Endothelial cell of umbilical vein (primary cell): ENCODE results near the gene SFI1. TPM values are rescaled to one million over a fixed set of nuclear protein-coding genes. Genes with fewer than 3 reads are reported as not detected.
"Not testable (repeated sequence)": the region's sequence is repeated elsewhere in the genome, so short reads cannot be mapped to it uniquely, and the experiment has no call there.

ENCODE experiments used
- BruUV-seq: library from RNA; stranded (reverse); fragments of 400-500 nt; replicated peaks from 2 replicates; lab custom pipeline; 2021; lab: Mats Ljungman, UMichigan
- CTCF ChIA-PET: fragments of 300-600, 350-600 bp; sonication (Branson Sonifier 250); formaldehyde crosslinking; loops from one replicate; lab custom pipeline; 2021; ENCODE audit warnings: antibody characterized with exemption, inconsistent platforms; lab: Charles Lee
- POLR2A ChIA-PET: fragments of 300-600, 350-600 bp; sonication (Branson Sonifier 250); formaldehyde crosslinking; loops from one replicate; lab custom pipeline; 2021; ENCODE audit warnings: antibody characterized with exemption, inconsistent platforms; lab: Charles Lee
- DNase-seq: peaks from one replicate; pipeline ENCODE4 v3.0.0-alpha.2; 2011; ENCODE audit warnings: low read depth, low spot score
- FAIRE-seq: peaks from 2 replicates; lab custom pipeline; 2011; peaks lifted over from hg19 to GRCh38; lab: Jason Lieb, UNC
- H2AFZ ChIP-seq: 2 replicates; pipeline ENCODE4 v1.6.0; 2012; ENCODE audit warnings: low read depth, low read length, control low read depth, inconsistent platforms
- H3K27ac ChIP-seq: 2 replicates; pipeline ENCODE4 v1.5.1; 2011; ENCODE audit warnings: low read depth, mild to moderate bottlenecking, control low read depth, low read length, moderate library complexity; ENCODE audit not compliant: insufficient read depth
- H3K27me3 ChIP-seq, 2 experiments: 2 replicates each; pipeline versions ENCODE4 v1.6.0 to v1.6.1; 2011; ENCODE audit warnings: low read length in 2 of 2, mixed read lengths in 1 of 2; ENCODE audit not compliant: control insufficient read depth in 2 of 2, insufficient read depth in 2 of 2
- H3K36me3 ChIP-seq, 2 experiments: 2 replicates in 1 of 2; 3 replicates in 1 of 2; pipeline ENCODE4 v1.5.1; 2011; ENCODE audit warnings: low read length in 2 of 2, mild to moderate bottlenecking in 1 of 2, moderate library complexity in 1 of 2; ENCODE audit not compliant: control insufficient read depth in 2 of 2, insufficient read depth in 2 of 2; ENCODE audit errors: extremely low read depth in 1 of 2
- H3K4me1 ChIP-seq: 3 replicates; pipeline ENCODE4 v1.5.1; 2011; ENCODE audit warnings: mild to moderate bottlenecking, low read length; ENCODE audit not compliant: control insufficient read depth, insufficient read depth; ENCODE audit errors: extremely low read depth
- H3K4me2 ChIP-seq: 2 replicates; pipeline ENCODE4 v1.6.1; 2011; ENCODE audit warnings: low read length, control low read depth, mixed read lengths; ENCODE audit not compliant: insufficient read depth
- H3K4me3 ChIP-seq, 3 experiments: fragments of 200-600 bp in 1 of 3; sonication (generic), shearing (Covaris generic) in 1 of 3; replicated peaks in 1 of 3; 2 replicates each; pipeline ENCODE4 v1.5.1; 2011 to 2016; ENCODE audit warnings: control low read depth in 3 of 3, low read length in 3 of 3, mild to moderate bottlenecking in 2 of 3, inconsistent platforms in 1 of 3, low read depth in 1 of 3, moderate library complexity in 1 of 3; ENCODE audit not compliant: insufficient read depth in 1 of 3
- H3K79me2 ChIP-seq: 2 replicates; pipeline ENCODE4 v1.6.0; 2012; ENCODE audit warnings: low read length, inconsistent platforms; ENCODE audit not compliant: control insufficient read depth, insufficient read depth
- H3K9ac ChIP-seq: replicated peaks from 2 replicates; pipeline ENCODE3; 2011; ENCODE audit warnings: low read length, control low read depth; ENCODE audit not compliant: insufficient read depth; ENCODE audit errors: extremely low read depth
- H3K9me1 ChIP-seq: replicated peaks from 3 replicates; pipeline ENCODE4 v1.6.0; 2011; ENCODE audit warnings: mild to moderate bottlenecking, low read length; ENCODE audit not compliant: control insufficient read depth, insufficient read depth; ENCODE audit errors: extremely low read depth
- H3K9me3 ChIP-seq: replicated peaks from 2 replicates; pipeline ENCODE4 v1.5.1; 2012; ENCODE audit warnings: low read length, inconsistent platforms; ENCODE audit not compliant: control insufficient read depth, insufficient read depth
- H4K20me1 ChIP-seq: replicated peaks from 2 replicates; pipeline ENCODE3; 2011; ENCODE audit warnings: mild to moderate bottlenecking, low read length; ENCODE audit not compliant: control insufficient read depth, insufficient read depth; ENCODE audit errors: extremely low read depth
- EZH2 ChIP-seq: IDR thresholded peaks from 2 replicates; pipeline ENCODE4 v1.6.1; 2012; ENCODE audit warnings: borderline replicate concordance, low read depth, mild to moderate bottlenecking, moderate library complexity, low read length, inconsistent platforms; ENCODE audit not compliant: severe bottlenecking
- FOS ChIP-seq: IDR thresholded peaks from 2 replicates; pipeline ENCODE4 v1.6.1; 2011; ENCODE audit warnings: mild to moderate bottlenecking, low read length, moderate library complexity, borderline replicate concordance; ENCODE audit not compliant: insufficient read depth
- MAX ChIP-seq: IDR thresholded peaks from 2 replicates; pipeline ENCODE4 v1.6.1; 2011; ENCODE audit not compliant: insufficient read depth, insufficient read length
- MYC ChIP-seq: IDR thresholded peaks from one replicate; pipeline ENCODE4 v1.6.1; 2011; ENCODE audit warnings: mild to moderate bottlenecking, low read depth, low read length
- POLR2AphosphoS5 ChIP-seq: IDR thresholded peaks from 2 replicates; pipeline ENCODE4 v1.6.1; 2012; ENCODE audit warnings: low read depth, mild to moderate bottlenecking, control low read depth, low read length, moderate library complexity; ENCODE audit not compliant: insufficient read depth
- dilution Hi-C: fragments of 300-500 bp; cut with MboI; formaldehyde crosslinking; loops from one replicate; pipeline ENCODE4 v1.15.0; 2019; ENCODE audit warnings: low sequenced_read_pairs; ENCODE audit not compliant: extremely low pct_ligation_motif_present
- intact Hi-C: fragments of 100-400 bp; cut with micrococcal nuclease; formaldehyde crosslinking; loops from one replicate; pipeline ENCODE4 v1.10.0; 2022
- polyA plus RNA-seq, 4 experiments: library from polyadenylated mRNA; depleted of rRNA in 3 of 4; stranded (reverse) in 3 of 4; unstranded in 1 of 4; fragments of >200 nt; gene quantifications; 2 replicates each; pipeline versions ENCODE4 v1.2.1 to v1.2.3, GENCODE V29; 2011 to 2012; ENCODE audit warnings: missing spikeins in 1 of 4
- total RNA-seq: library from RNA; stranded (reverse); gene quantifications from 2 replicates; pipeline ENCODE4 v1.2.3, GENCODE V29; 2021

The SFI1 gene
- total and polyA plus RNA-seq, 2 donors (not counting 3 experiments of a cell fraction or from before 2014, with no cell fraction given) = 12.5 to 46.4 TPM

GRCh38 chr22:31538815-31539214, 42.5 kb downstream of the SFI1 start:
- H2AFZ ChIP-seq = no peak overlapping the region
- no TSS peak for BruUV-seq
- intact Hi-C loops = no loop called here
- POLR2A ChIA-PET = no interaction called here
- H3K4me2 ChIP-seq = no peak overlapping the region
- H3K36me3 ChIP-seq = peaks cover 0 to 3% of the 10 kb centered on the region in 2 experiments
- TF ChIP-seq MAX (no peak), EZH2 (no peak), POLR2AphosphoS5 (no peak), MYC (no peak), FOS (no peak)
- dilution Hi-C loops = no loop called here
- H3K4me1 ChIP-seq = peaks cover 4% of the 10 kb centered on the region
- H3K27ac ChIP-seq = no peak overlapping the region
- H4K20me1 ChIP-seq = no peaks in the 10 kb centered on the region
- no peak for DNase-seq
- CTCF ChIA-PET = interaction anchor here (0.8 to 1.0 kb wide), 2 partner anchors 8 to 18 kb away, joined by 3 to 4 read pairs; no protein-coding TSS in a partner anchor
- H3K9ac ChIP-seq = no peak overlapping the region
- H3K27me3 ChIP-seq = no peaks in the 10 kb centered on the region
- H3K79me2 ChIP-seq = no peaks in the 10 kb centered on the region
- no peaks in the 10 kb centered on the region for H3K9me1 ChIP-seq
- H3K9me3 ChIP-seq = no peaks in the 10 kb centered on the region
- FAIRE-seq = no peak
- no peak overlapping the region for H3K4me3 ChIP-seq

- H3K9me3 ChIP-seq, CTCF ChIA-PET, H3K4me3 ChIP-seq, dilution Hi-C loops, POLR2A ChIA-PET, BruUV-seq, H3K9me1 ChIP-seq, H3K4me2 ChIP-seq, H3K27me3 ChIP-seq, H3K4me1 ChIP-seq, DNase-seq, intact Hi-C loops, H4K20me1 ChIP-seq, H3K9ac ChIP-seq, H3K36me3 ChIP-seq, H2AFZ ChIP-seq, H3K27ac ChIP-seq, H3K79me2 ChIP-seq, FAIRE-seq: not testable (repeated sequence)
Measured at GRCh38 chr22:31540166-31540565, 43.8 kb downstream of the SFI1 start.
